ENCODE data around the gene PPP4R2. TPM values are rescaled to one million over a fixed set of nuclear protein-coding genes. Genes with fewer than 3 reads are reported as not detected.

Gene PPP4R2, protein sequence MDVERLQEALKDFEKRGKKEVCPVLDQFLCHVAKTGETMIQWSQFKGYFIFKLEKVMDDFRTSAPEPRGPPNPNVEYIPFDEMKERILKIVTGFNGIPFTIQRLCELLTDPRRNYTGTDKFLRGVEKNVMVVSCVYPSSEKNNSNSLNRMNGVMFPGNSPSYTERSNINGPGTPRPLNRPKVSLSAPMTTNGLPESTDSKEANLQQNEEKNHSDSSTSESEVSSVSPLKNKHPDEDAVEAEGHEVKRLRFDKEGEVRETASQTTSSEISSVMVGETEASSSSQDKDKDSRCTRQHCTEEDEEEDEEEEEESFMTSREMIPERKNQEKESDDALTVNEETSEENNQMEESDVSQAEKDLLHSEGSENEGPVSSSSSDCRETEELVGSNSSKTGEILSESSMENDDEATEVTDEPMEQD
- 13.1 and 47.8 TPM in 2 replicates for total RNA-seq (2011; cell fraction: chromatin; rRNA removed; ENCODE audit: low replicate concordance)
- 9.3 TPM in 2 replicates for total RNA-seq (2011; cell fraction: nucleolus; rRNA removed)
- total RNA-seq (2011; cell fraction: nucleoplasm; rRNA removed), result 21.8 and 28.9 TPM in 2 replicates
- 26.9 and 31.6 TPM in 2 replicates for total RNA-seq (2014; rRNA removed)
- 46.7 and 57.5 TPM in 2 replicates for total RNA-seq (2014; rRNA removed; fragmentation: Illumina TruSeq; extraction: Trizol)
- 34.9 and 38.7 TPM in 2 replicates for total RNA-seq (2015; rRNA removed; fragmentation: Illumina TruSeq; extraction: Trizol)
- total RNA-seq (2021), result 43.1 and 49.6 TPM in 2 replicates
- 17.0 and 32.1 TPM in 2 replicates for polyA plus RNA-seq (2011; rRNA removed)
- 2.3 and 5.1 TPM in 2 replicates for polyA plus RNA-seq (2011; cell fraction: cytosol; rRNA removed)
- 5.0 and 8.1 TPM in 2 replicates for polyA plus RNA-seq (2011; cell fraction: nucleus; rRNA removed)
- polyA plus RNA-seq (2012), result 15.2 and 21.6 TPM in 2 replicates
- 23.2 and 27.4 TPM in 2 replicates for polyA plus RNA-seq (2014; fragmentation: Illumina TruSeq; extraction: Trizol)
- polyA plus RNA-seq (2014; fragmentation: Nextera tagmentation; extraction: Ambion mirVana), result 10 to 100 TPM; 11.0 to 13.8 TPM
- polyA plus RNA-seq (2014; rRNA removed), result 19.4 and 20.0 TPM in 2 replicates
- 39.1 and 41.1 TPM in 2 replicates for polyA minus RNA-seq (2011; rRNA and poly(A)+ RNA removed)
- 13.3 and 13.9 TPM in 2 replicates for polyA minus RNA-seq (2011; cell fraction: cytosol; rRNA and poly(A)+ RNA removed)
- polyA minus RNA-seq (2011; cell fraction: nucleus; rRNA and poly(A)+ RNA removed), result 7.9 and 18.3 TPM in 2 replicates
- Bru-seq, nascent RNA, result percentile 88 among the genes with signal in this experiment
- BruChase-seq, experiment 1, labeled RNA remaining after a 2-hour chase, result percentile 90 among the genes with signal in this experiment
- percentile 90 among the genes with signal in this experiment for BruChase-seq, experiment 2, labeled RNA remaining after a 6-hour chase
- long read RNA-seq, experiment 1, full-length matches to known transcripts, result 236 of 298 reads
- long read RNA-seq, experiment 1, partial matches to known transcripts, result 22 of 298 reads
- long read RNA-seq, experiment 1, other reads (novel, unspliced or antisense), result 40 of 298 reads
- long read RNA-seq, experiment 2, full-length matches to known transcripts, result 1 of 21 reads
- long read RNA-seq, experiment 2, partial matches to known transcripts, result 0 of 21 reads
- long read RNA-seq, experiment 2, other reads (novel, unspliced or antisense), result 20 of 21 reads
- long read RNA-seq, experiment 3, full-length matches to known transcripts, result 8 of 15 reads
- long read RNA-seq, experiment 3, partial matches to known transcripts, result 4 of 15 reads
- long read RNA-seq, experiment 3, other reads (novel, unspliced or antisense), result 3 of 15 reads

DNA sequence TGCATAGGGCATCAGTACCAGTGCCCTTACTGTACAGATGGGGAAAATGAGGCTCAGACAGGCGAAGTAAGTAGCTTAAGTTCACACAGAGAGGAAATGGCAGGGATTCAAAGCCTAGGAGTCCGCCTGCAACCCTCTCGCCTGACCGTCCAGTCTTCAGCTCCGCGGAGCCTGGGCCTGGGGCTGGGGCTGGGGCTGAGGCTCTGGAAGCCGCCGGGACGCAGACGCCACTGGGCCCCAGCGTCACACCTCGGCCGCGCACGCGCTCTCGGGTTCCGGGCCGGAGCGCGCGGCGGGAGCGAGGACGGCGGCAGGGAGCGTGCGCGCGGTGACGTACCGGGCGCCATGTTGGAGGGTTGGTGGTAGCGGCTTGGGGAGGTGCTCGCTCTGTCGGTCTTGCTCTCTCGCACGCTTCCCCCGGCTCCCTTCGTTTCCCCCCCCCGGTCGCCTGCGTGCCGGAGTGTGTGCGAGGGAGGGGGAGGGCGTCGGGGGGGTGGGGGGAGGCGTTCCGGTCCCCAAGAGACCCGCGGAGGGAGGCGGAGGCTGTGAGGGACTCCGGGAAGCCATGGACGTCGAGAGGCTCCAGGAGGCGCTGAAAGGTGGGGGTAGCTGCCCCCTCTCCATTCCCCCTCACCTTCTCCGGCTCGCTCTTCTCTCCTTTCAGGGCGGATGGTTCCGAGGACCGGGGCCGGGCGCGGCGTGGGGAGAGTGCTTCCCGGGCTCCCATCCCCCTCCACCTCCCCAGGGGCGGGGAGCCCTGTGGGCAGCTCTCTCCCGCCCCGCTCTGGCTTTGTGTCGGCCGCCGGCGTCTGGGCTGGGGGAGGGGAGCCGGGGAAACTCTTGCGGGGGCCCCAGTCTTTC, at the start of gene PPP4R2:
Gene PPP4R2, plus strand, starts transcription at position 339 of the 861 bp plus-strand sequence. Its CDS starts 227 bp downstream, at position 566.
- peak within 1 kb of the TSS; percentile 96 for H3K27ac ChIP-seq (ENCODE audit: extremely low read depth, low read depth, low read length)
- H3K9me3 ChIP-seq (replicated peaks; ENCODE audit: control insufficient read depth, insufficient read depth, low read depth, low read length), result no peaks in the 10 kb centered on the region
- WGBS (ENCODE audit: insufficient coverage, low coverage, missing lambda C conversion rate), result 2% methylated on average over 31 of the region's 75 CpGs
- H3K36me3 ChIP-seq (ENCODE audit: control insufficient read depth, insufficient read depth, low read length), result peaks cover 36% of the 10 kb centered on the region
- BruUV-seq (replicated peaks), result no TSS peak
- intact Hi-C loops (cut with micrococcal nuclease), result loop anchor here (1.0 to 5.0 kb wide), 3 partner anchors 57 to 109 kb away; partner anchors contain the start of gene GXYLT2
- no peaks in the 10 kb centered on the region for H3K9me1 ChIP-seq (ENCODE audit: control insufficient read depth, insufficient read depth, low read length)
- H2AFZ ChIP-seq (ENCODE audit: low read depth, low read length), result peak within 1 kb of the TSS; percentile 98
- ChIA-PET CTCF (ENCODE audit: low intra/inter-chr PET ratio) (interaction anchor here (4.0 kb wide), 1 partner anchor 57 kb away, joined by 21 read pairs; no protein-coding TSS in a partner anchor), POLR2A (interaction anchor here (0.6 to 2.0 kb wide), 6 partner anchors 10 to 1294 kb away, joined by 3 to 12 read pairs (median 4); no protein-coding TSS in a partner anchor)
- H3K4me2 ChIP-seq (ENCODE audit: insufficient read depth, low read length), result peak within 1 kb of the TSS; percentile 88
- no peaks in the 10 kb centered on the region for H3K27me3 ChIP-seq (ENCODE audit: control insufficient read depth in 2 of 2, insufficient read depth in 2 of 2, low read length in 2 of 2)
- ATAC-seq (peak; percentile 88), DNase-seq (ENCODE audit: extremely low read depth in 1 of 4, low spot score in 3 of 4) (peak; percentile 79 to 91 (median 80)), FAIRE-seq (peak; percentile 62)
- peak within 1 kb of the TSS; percentile 94 to 96 for H3K9ac ChIP-seq (ENCODE audit: insufficient read depth in 1 of 2, low read depth in 2 of 2, low read length in 2 of 2)
- peaks cover 49% of the 10 kb centered on the region for H3K79me2 ChIP-seq (ENCODE audit: control insufficient read depth, insufficient read depth, low read length)
- peaks cover 13 to 18% of the 10 kb centered on the region in 2 experiments; a peak in 4 of 5 replicates for H3K4me1 ChIP-seq (replicated peaks in 1 of 2; ENCODE audit: control insufficient read depth in 2 of 2, insufficient read depth in 2 of 2, low read length in 2 of 2)
- H4K20me1 ChIP-seq (replicated peaks; ENCODE audit: control insufficient read depth, insufficient read depth, low read length), result peaks cover 17% of the 10 kb centered on the region
- H3K4me3 ChIP-seq, result peak within 1 kb of the TSS; percentile 85
- in situ Hi-C loops (cut with MboI), result no loop called here
- TF ChIP-seq, protein P1, sequence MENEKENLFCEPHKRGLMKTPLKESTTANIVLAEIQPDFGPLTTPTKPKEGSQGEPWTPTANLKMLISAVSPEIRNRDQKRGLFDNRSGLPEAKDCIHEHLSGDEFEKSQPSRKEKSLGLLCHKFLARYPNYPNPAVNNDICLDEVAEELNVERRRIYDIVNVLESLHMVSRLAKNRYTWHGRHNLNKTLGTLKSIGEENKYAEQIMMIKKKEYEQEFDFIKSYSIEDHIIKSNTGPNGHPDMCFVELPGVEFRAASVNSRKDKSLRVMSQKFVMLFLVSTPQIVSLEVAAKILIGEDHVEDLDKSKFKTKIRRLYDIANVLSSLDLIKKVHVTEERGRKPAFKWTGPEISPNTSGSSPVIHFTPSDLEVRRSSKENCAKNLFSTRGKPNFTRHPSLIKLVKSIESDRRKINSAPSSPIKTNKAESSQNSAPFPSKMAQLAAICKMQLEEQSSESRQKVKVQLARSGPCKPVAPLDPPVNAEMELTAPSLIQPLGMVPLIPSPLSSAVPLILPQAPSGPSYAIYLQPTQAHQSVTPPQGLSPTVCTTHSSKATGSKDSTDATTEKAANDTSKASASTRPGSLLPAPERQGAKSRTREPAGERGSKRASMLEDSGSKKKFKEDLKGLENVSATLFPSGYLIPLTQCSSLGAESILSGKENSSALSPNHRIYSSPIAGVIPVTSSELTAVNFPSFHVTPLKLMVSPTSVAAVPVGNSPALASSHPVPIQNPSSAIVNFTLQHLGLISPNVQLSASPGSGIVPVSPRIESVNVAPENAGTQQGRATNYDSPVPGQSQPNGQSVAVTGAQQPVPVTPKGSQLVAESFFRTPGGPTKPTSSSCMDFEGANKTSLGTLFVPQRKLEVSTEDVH (IDR thresholded peaks at IDR 0.05; ENCODE audit: low read depth, partially characterized antibody), result no peak
- no peak for TF ChIP-seq ZNF263 (CRISPR knock-in tag; IDR thresholded peaks at IDR 0.05; ENCODE audit: borderline replicate concordance)
- no peak for TF ChIP-seq HDAC3 (IDR thresholded peaks at IDR 0.05; ENCODE audit: borderline replicate concordance, partially characterized antibody)
- no peak for TF ChIP-seq ILK (tag; IDR thresholded peaks at IDR 0.05; ENCODE audit: borderline replicate concordance, low read depth)
- no peak for TF ChIP-seq MCM3 (IDR thresholded peaks at IDR 0.05)
